ENCODE results near the gene FGF9. TPM values are rescaled to one million over a fixed set of nuclear protein-coding genes. Genes with fewer than 3 reads are reported as not detected.

FGF9 gene
- total RNA-seq (10 to 100 TPM in 1 of 2 donors, 1 to 10 TPM in 1; 5.1 to 15.3 TPM), polyA plus RNA-seq (ENCODE audit: insufficient read length in 2 of 2) (10 to 100 TPM; 17.5 to 24.0 TPM)
- long read RNA-seq, donor 1, full-length matches to known transcripts: 5 of 5 reads
- long read RNA-seq, donor 1, partial matches to known transcripts: 0 of 5 reads
- long read RNA-seq, donor 1, other reads (novel, unspliced or antisense): 0 of 5 reads
- long read RNA-seq, donor 2: 0 reads
- long read RNA-seq, donor 3, full-length matches to known transcripts: 2 of 2 reads
- long read RNA-seq, donor 3, partial matches to known transcripts: 0 of 2 reads
- long read RNA-seq, donor 3, other reads (novel, unspliced or antisense): 0 of 2 reads
- long read RNA-seq, donor 4, full-length matches to known transcripts: 1 of 1 reads
- long read RNA-seq, donor 4, partial matches to known transcripts: 0 of 1 reads
- long read RNA-seq, donor 4, other reads (novel, unspliced or antisense): 0 of 1 reads

DNA sequence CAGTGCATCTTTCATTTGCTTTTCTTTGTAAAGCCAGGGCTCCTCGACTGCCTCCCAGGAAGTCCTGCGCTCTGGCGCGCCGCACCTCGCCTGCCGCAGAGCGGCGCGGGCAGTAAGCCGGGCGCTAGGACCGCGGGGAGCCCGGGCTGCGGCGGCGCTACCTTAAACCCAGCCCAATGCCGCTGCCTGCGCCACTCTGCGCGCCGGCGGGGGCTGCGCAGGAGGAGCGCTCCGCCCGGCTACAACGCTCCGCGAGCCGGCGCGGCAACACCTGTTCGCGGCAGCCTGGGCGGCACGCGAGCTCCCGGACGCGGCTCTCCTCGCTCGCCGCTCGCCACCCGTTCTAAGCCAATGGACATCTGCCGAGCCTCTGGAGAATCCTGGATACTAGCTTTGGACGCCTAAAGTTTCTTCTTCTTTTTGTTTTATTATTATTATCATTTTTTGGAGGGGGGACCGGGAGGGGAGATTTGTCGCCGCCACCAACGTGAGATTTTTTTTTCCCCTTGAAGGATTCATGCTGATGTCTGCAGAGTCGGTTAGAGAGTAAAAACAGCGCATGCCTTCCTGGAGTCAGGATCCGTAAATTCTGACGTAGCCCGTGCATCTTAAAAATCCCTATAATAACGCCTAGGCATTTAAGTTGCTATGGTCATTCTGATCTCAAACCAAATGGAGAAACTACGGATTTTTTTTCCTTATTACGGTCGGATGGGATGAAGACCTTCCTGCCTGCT lies at the start of gene FGF9:
FGF9 (plus strand) TSS at position 191 of the 737 bp plus-strand sequence. CDS start 840 bp downstream, outside the sequence.
- peaks cover 43% of the 10 kb centered on the region for H3K4me1 ChIP-seq (ENCODE audit: control insufficient read depth, insufficient read depth, low read length)

GRCh38 chr13:21625366-21625765 lies 45.5 kb upstream of the FGF9 start:
- 40% methylated on average over 1 of the region's 8 CpGs for WGBS (ENCODE audit: insufficient coverage)
- H3K36me3 ChIP-seq (ENCODE audit: control insufficient read depth, insufficient read depth, low read length): no peaks in the 10 kb centered on the region
- H3K4me3 ChIP-seq (ENCODE audit: low read depth, low read length): no peak overlapping the region
- no peaks in the 10 kb centered on the region for H3K27me3 ChIP-seq (ENCODE audit: control insufficient read depth, insufficient read depth, low read length)
- H3K4me1 ChIP-seq (ENCODE audit: control insufficient read depth, insufficient read depth, low read length): no peaks in the 10 kb centered on the region
- DNase-seq (ENCODE audit: low read depth in 4 of 6, low spot score in 6 of 6): peak in 3 of 6 donors; percentile 23 to 77 (median 41)
- no peak overlapping the region for H3K27ac ChIP-seq (ENCODE audit: low read depth, low read length)
- no peaks in the 10 kb centered on the region for H3K9me3 ChIP-seq (ENCODE audit: control insufficient read depth, insufficient read depth, low read length)

More for the DNA sequence above, at the start of gene FGF9:
- H3K9me3 ChIP-seq (ENCODE audit: control insufficient read depth, insufficient read depth, low read length): no peaks in the 10 kb centered on the region
- H3K27me3 ChIP-seq (ENCODE audit: control insufficient read depth, insufficient read depth, low read length): peaks cover 28% of the 10 kb centered on the region
- H3K27ac ChIP-seq (ENCODE audit: low read depth, low read length): peak within 1 kb of the TSS; percentile 81
- H3K4me3 ChIP-seq (ENCODE audit: low read depth, low read length): peak within 1 kb of the TSS; percentile 71
- WGBS (ENCODE audit: insufficient coverage): under 1% methylated on average over 47 of the region's 62 CpGs
- no peaks in the 10 kb centered on the region for H3K36me3 ChIP-seq (ENCODE audit: control insufficient read depth, insufficient read depth, low read length)
- DNase-seq (ENCODE audit: low read depth in 4 of 6, low spot score in 6 of 6): peak in 4 of 6 donors; percentile 69 to 94 (median 86)

DNA sequence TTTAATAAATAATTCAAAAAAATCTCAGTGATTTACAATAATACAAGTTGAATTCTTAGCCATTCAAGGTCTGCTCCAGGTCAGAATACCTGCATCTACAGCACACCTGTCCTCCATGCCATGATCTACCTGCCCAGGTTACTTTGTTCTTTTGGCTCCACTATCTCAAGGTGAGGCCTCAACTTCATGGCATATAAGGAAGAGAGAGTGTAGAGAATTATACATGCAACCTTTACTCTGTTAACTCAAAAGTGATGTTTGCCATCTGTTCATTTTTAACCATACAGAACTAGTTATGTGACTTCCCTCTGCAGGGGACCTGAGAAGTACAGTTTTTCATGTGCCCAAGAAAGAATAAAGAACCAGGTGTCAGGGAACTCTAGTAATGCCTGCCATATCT lies 38.7 kb upstream of the FGF9 start:
- DNase-seq (ENCODE audit: low read depth in 4 of 6, low spot score in 6 of 6): no peak
- Histone ChIP-seq H3K27ac (ENCODE audit: low read depth, low read length) (no peak overlapping the region), H3K4me1 (ENCODE audit: control insufficient read depth, insufficient read depth, low read length) (no peaks in the 10 kb centered on the region), H3K9me3 (ENCODE audit: control insufficient read depth, insufficient read depth, low read length) (peaks cover 1% of the 10 kb centered on the region), H3K4me3 (ENCODE audit: low read depth, low read length) (no peak overlapping the region), H3K36me3 (ENCODE audit: control insufficient read depth, insufficient read depth, low read length) (no peaks in the 10 kb centered on the region), H3K27me3 (ENCODE audit: control insufficient read depth, insufficient read depth, low read length) (no peaks in the 10 kb centered on the region)

- no peak for DNase-seq (ENCODE audit: low read depth in 4 of 6, low spot score in 6 of 6)
- 97% methylated on average over 3 of the region's 3 CpGs for WGBS (ENCODE audit: insufficient coverage)
- Histone ChIP-seq H3K4me1 (ENCODE audit: control insufficient read depth, insufficient read depth, low read length) (no peaks in the 10 kb centered on the region), H3K27me3 (ENCODE audit: control insufficient read depth, insufficient read depth, low read length) (no peaks in the 10 kb centered on the region), H3K4me3 (ENCODE audit: low read depth, low read length) (no peak overlapping the region), H3K27ac (ENCODE audit: low read depth, low read length) (no peak overlapping the region), H3K9me3 (ENCODE audit: control insufficient read depth, insufficient read depth, low read length) (no peaks in the 10 kb centered on the region), H3K36me3 (ENCODE audit: control insufficient read depth, insufficient read depth, low read length) (no peaks in the 10 kb centered on the region)
Measured at GRCh38 chr13:21636656-21637055, 34.2 kb upstream of the FGF9 start.

- no peak overlapping the region for H3K27ac ChIP-seq (ENCODE audit: low read depth, low read length)
- H3K4me1 ChIP-seq (ENCODE audit: control insufficient read depth, insufficient read depth, low read length): no peaks in the 10 kb centered on the region
- no peak overlapping the region for H3K4me3 ChIP-seq (ENCODE audit: low read depth, low read length)
- no peaks in the 10 kb centered on the region for H3K9me3 ChIP-seq (ENCODE audit: control insufficient read depth, insufficient read depth, low read length)
- WGBS (ENCODE audit: insufficient coverage): 89% methylated on average over 10 of the region's 13 CpGs
- no peak for DNase-seq (ENCODE audit: low read depth in 4 of 6, low spot score in 6 of 6)
- H3K36me3 ChIP-seq (ENCODE audit: control insufficient read depth, insufficient read depth, low read length): no peaks in the 10 kb centered on the region
- no peaks in the 10 kb centered on the region for H3K27me3 ChIP-seq (ENCODE audit: control insufficient read depth, insufficient read depth, low read length)
Measured at GRCh38 chr13:21637296-21637695, 33.6 kb upstream of the FGF9 start.

DNA sequence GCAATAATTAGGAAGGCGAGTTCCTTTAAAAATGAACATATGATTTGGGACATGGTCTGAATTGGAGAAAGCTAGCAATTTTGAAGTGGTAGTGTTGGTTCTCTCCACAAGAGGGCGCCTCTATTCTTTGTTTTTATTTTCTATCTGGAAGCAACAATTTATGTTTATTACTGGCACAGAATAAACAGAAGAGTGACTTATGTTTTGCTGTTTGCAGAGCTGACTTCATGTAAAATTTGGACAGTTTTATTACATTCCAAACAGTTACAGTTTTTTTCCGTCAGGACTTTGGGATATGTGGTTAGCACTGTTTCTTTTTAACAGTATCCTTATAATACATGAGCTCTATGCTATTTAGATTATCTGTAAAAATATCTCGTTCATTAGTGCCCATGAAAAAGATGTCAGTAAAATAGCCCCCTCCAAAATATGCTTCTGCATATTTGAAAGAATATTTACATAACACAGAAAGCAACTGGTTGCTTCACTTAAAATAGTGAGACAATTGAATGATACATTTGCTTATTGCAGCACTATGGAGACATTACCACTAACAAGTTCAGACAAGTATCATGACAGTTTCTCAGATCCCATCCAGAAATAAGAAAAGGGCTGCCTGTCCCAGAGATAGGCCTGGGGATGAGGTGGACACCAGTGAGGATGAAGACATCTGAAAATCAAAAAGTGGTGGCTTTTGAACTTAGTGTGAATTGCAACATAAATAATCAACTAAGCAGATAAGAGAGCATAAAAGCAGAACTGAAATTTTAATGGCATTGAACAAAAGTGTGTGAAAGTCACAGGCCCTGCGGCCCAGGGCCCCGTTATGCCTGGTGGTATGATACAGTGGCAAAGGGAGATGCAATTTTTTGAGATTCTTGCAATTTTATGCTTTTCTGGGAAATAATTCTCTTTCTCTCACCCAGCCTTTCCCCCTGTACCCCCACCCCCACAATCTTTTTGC lies 32.3 kb upstream of the FGF9 start:
- Histone ChIP-seq H3K4me1 (ENCODE audit: control insufficient read depth, insufficient read depth, low read length) (no peaks in the 10 kb centered on the region), H3K27me3 (ENCODE audit: control insufficient read depth, insufficient read depth, low read length) (no peaks in the 10 kb centered on the region), H3K4me3 (ENCODE audit: low read depth, low read length) (no peak overlapping the region), H3K9me3 (ENCODE audit: control insufficient read depth, insufficient read depth, low read length) (no peaks in the 10 kb centered on the region), H3K36me3 (ENCODE audit: control insufficient read depth, insufficient read depth, low read length) (no peaks in the 10 kb centered on the region), H3K27ac (ENCODE audit: low read depth, low read length) (no peak overlapping the region)
- DNase-seq (ENCODE audit: low read depth in 4 of 6, low spot score in 6 of 6): peak in 5 of 6 donors; percentile 26 to 88 (median 35)
- 20% methylated on average over 1 of the region's 6 CpGs for WGBS (ENCODE audit: insufficient coverage)

DNA sequence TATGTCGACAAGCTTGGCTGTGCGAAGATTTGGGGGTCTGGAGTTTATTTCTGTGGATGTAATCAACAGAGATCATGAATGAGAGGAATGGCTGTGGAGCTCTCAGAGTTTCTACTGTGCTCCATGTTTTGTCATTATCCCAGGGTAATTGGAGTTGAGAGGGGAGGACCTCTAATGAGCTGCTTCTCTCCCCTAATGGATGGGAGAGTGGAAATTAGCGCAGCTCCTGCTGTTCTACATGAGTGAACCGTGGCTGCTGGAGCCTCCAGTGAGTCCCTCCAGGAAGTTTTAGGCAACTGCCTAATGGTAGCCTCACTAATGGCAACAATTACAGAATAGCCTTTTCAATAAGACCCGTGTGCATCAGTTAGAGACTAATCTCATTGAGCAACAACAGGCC lies 31.3 kb upstream of the FGF9 start:
- 53% methylated on average over 4 of the region's 5 CpGs for WGBS (ENCODE audit: insufficient coverage)
- Histone ChIP-seq H3K36me3 (ENCODE audit: control insufficient read depth, insufficient read depth, low read length) (no peaks in the 10 kb centered on the region), H3K4me3 (ENCODE audit: low read depth, low read length) (no peak overlapping the region), H3K27me3 (ENCODE audit: control insufficient read depth, insufficient read depth, low read length) (no peaks in the 10 kb centered on the region), H3K27ac (ENCODE audit: low read depth, low read length) (no peak overlapping the region), H3K4me1 (ENCODE audit: control insufficient read depth, insufficient read depth, low read length) (no peaks in the 10 kb centered on the region), H3K9me3 (ENCODE audit: control insufficient read depth, insufficient read depth, low read length) (no peaks in the 10 kb centered on the region)
- peak in 2 of 6 donors; percentile 18 to 69 for DNase-seq (ENCODE audit: low read depth in 4 of 6, low spot score in 6 of 6)

- no peak overlapping the region for H3K27ac ChIP-seq (ENCODE audit: low read depth, low read length)
- H3K36me3 ChIP-seq (ENCODE audit: control insufficient read depth, insufficient read depth, low read length): no peaks in the 10 kb centered on the region
- no CpG with 5 or more reads among the region's 2 CpGs for WGBS (ENCODE audit: insufficient coverage)
- H3K4me3 ChIP-seq (ENCODE audit: low read depth, low read length): no peak overlapping the region
- no peaks in the 10 kb centered on the region for H3K27me3 ChIP-seq (ENCODE audit: control insufficient read depth, insufficient read depth, low read length)
- H3K9me3 ChIP-seq (ENCODE audit: control insufficient read depth, insufficient read depth, low read length): no peaks in the 10 kb centered on the region
- no peak for DNase-seq (ENCODE audit: low read depth in 4 of 6, low spot score in 6 of 6)
- no peaks in the 10 kb centered on the region for H3K4me1 ChIP-seq (ENCODE audit: control insufficient read depth, insufficient read depth, low read length)
Measured at GRCh38 chr13:21641629-21642028, 29.2 kb upstream of the FGF9 start.

DNA sequence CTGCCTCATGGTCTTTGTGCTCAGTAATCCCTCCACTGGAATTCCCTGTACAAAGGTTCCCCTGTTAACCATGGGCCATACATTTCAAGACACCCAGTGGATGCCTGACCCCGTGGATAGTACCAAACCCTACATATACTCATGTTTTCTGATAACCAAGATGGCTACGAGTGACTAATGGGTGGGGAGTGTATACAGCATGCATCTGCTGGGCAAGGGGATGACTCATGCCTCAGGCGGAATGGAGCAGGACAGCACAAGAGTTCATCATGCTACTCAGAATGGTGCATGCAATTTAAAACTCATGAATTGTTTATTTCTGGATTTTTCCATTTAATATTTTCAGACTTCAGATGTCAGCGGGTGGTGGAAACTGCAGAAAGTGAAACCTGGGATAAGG lies 13.3 kb upstream of the FGF9 start:
- Histone ChIP-seq H3K9me3 (ENCODE audit: control insufficient read depth, insufficient read depth, low read length) (no peaks in the 10 kb centered on the region), H3K4me3 (ENCODE audit: low read depth, low read length) (no peak overlapping the region), H3K4me1 (ENCODE audit: control insufficient read depth, insufficient read depth, low read length) (no peaks in the 10 kb centered on the region), H3K27ac (ENCODE audit: low read depth, low read length) (no peak overlapping the region), H3K27me3 (ENCODE audit: control insufficient read depth, insufficient read depth, low read length) (no peaks in the 10 kb centered on the region), H3K36me3 (ENCODE audit: control insufficient read depth, insufficient read depth, low read length) (no peaks in the 10 kb centered on the region)
- no CpG with 5 or more reads among the region's 4 CpGs for WGBS (ENCODE audit: insufficient coverage)
- no peak for DNase-seq (ENCODE audit: low read depth in 4 of 6, low spot score in 6 of 6)

All from spinal cord (tissue), 10 donors.